HG03432 (cell line): Measurements from ENCODE around the gene CUX1.
"Not testable (repeated sequence)": the region's sequence is repeated elsewhere in the genome, so short reads cannot be mapped to it uniquely, and the experiment has no call there.

Experiments
- ATAC-seq: cut with Tn5 transposase; IDR thresholded peaks from one replicate; pipeline ENCODE4 v1.9.1; 2021; ENCODE audit warnings: mild to moderate bottlenecking, moderate library complexity; ENCODE audit not compliant: unreplicated experiment

CUX1 gene

GRCh38 chr7:101853684-101854083, 36.3 kb downstream of the CUX1 start:
- no peak for ATAC-seq

- no peak for ATAC-seq
These were observed 36.8 kb downstream of the CUX1 start for GRCh38 chr7:101854084-101854865.

GRCh38 chr7:101856473-101857357, 39.3 kb downstream of the CUX1 start:
- peak; percentile 94 for ATAC-seq

DNA sequence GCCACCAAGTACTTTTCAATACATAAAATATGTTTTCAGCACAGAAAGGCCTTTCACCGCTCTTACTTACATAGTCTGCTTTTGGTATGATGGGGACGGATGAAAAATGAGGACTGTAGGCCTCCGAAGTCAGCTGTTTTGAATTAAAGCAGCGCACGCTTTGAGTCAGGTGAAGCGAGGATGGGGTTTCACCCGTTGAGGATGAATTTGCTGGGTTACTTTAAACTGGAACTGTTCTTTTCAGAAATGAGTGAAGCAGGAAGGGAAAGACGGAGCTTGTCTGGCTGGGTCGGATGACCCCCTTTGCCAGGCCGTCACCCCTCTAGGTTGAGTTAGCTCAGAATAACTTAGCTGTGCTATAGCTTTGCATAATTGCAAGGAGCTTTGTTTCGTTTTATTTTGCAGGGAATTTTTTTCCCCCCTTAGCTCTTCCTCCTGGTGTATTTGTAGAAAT, 40.0 kb downstream of the CUX1 start:
- peak; percentile 22 for ATAC-seq

DNA sequence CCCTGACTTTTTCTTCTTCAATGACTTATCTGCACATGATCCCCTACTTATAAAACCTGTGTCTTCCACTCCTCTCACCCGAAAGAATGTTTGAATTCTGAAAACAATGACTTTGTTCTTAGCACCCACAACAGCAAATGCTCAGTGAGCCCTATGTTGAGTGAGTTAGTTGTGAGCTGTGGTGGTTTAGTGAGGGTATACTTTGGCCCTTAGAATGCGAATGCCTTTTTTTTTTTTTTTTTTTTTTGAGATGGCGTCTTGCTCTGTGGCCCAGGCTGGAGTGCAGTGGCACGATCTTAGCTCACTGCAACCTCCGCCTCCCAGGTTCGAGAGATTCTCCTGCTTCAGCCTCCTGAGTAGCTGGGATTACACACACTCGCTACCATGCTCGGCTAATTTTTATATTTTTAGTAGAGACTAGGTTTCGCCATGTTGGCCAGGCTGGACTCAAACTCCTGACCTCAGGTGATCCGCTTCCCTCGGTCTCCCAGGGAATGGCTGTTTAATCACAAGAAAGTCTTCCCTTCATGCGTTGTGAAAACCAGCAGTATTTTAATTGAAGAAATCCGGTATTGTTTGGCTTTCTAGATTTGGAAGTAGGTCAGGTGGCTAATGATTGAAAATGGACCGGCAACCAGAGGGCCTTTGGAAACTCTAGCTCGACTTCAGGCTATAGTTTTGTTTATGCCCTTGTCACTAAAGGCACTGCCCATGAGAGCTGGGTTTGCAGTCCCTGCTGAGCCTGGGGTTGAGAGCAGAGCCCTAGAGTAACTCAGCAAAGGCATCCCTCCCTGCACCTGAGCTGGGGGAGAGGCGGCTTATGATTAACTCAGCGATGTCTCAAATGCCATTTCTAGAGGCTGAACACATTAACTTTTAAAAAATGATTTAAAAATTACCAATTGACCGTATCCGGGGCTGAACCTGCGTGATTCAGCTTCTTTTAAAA, 41.3 kb downstream of the CUX1 start:
- no peak for ATAC-seq

- ATAC-seq = no peak
These were observed 42.1 kb downstream of the CUX1 start for GRCh38 chr7:101859411-101860106.

GRCh38 chr7:101860316-101861217, 43.1 kb downstream of the CUX1 start:
- ATAC-seq = no peak

DNA sequence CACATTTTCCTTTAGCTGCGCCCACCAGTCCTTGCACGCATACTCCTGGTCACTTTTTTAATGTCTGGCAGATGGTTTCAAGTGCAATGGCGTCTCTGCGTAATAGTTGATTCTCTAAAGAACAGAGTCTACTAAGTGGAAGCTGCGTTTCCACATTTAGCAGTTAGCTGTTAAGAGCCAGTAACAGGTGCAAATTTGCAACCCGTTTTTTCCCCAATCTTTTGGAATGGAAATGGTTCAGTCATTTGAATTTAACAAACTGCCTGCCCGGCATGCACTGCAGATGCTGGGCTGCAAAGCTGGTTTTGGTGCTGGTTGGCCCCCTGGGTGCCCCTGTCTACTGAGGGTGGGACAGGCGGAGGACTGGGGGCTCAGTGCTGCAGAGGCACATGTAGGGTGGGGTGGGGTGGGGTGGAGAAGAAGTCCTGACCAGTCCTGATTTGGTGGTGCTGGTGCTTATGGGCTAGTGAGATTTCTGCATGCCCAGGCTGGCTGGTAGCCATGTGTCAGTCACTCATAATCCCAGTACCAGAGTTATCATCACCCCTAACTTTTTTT, 43.9 kb downstream of the CUX1 start:
- no peak for ATAC-seq

DNA sequence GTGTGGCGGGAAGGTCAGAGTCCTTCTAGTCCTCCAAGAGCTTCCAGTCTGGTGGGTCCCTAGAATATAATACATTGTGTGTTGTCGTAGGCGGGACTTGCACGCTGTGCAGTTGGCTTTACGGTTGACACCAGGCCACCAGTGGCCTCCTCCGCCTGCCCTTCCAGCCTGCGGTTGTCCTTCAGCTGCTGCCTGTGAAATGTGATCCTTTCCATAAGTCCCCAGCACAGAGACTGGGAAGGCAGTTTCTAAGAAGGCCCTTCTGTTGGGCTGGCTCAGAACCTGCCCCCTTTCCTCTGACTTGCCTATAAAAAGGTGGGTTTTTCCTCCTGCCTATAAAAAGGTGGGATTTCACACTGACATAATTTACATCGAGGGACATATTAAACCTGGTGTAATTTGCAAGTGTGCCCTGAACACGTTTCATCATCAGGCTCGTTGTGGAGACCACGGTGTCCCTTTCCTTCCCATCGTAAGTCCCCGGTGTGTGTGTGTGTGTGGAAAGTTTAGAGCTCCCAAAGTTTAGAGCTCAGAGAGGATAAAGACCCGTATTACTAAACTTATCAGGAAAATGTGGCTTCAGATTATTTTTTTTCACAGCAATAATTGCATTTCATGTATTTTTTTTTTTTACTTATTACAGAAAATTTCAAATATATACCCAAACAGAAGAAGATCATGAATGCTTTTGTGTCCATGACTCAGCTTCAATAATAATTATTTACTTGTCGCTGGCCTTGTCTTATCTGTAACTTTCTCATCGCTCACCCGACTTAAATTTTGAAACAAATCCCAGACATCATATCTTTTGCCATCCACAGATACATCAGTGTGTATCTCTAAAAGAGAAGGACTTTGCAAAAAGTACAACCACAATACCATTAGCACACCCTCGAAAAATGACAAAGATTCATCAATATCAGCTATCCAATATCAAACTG, 45.1 kb downstream of the CUX1 start:
- ATAC-seq = no peak

- no peak for ATAC-seq
These were observed 46.2 kb downstream of the CUX1 start for GRCh38 chr7:101863598-101863997.

DNA sequence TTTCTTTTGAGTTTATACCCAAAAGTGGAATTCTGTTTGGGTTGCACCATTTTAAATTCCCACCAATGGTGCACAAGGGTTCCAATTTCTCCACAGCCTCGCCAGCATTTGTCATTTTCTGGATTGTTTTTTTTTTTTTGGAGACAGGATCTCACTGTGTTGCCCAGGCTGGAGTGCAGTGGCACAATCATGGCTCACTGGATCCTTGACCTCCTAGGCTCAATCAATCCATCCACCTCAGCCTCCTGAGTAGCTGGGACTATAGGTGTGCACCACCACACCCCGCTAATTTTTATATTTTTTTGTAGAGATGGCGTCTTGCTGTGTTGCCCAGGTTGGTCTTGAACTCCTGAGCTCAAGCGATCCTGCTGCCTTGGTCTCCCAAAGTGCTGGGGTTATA, 46.6 kb downstream of the CUX1 start:
- no peak for ATAC-seq

DNA sequence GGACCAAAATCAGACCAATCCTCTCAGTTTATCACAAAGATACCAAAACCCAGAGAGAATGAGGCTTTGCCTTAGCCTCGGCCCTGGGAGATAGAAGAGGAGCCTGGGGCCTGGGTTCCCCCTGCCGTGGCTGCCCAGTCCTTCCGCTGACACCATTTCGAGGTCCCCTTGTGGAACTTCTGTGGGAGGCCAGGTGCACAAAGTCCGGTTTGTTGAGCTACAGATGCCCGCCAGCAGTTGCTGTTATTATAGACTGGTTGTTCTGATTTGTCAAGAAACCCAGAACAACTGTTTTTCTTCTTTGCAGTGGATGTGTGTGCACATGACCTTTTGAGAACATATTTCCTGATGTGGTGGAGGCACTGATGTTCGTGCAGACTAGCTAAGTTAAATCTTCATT, 47.6 kb downstream of the CUX1 start:
- no peak for ATAC-seq

GRCh38 chr7:101865455-101865854, 48.0 kb downstream of the CUX1 start:
- ATAC-seq = no peak

DNA sequence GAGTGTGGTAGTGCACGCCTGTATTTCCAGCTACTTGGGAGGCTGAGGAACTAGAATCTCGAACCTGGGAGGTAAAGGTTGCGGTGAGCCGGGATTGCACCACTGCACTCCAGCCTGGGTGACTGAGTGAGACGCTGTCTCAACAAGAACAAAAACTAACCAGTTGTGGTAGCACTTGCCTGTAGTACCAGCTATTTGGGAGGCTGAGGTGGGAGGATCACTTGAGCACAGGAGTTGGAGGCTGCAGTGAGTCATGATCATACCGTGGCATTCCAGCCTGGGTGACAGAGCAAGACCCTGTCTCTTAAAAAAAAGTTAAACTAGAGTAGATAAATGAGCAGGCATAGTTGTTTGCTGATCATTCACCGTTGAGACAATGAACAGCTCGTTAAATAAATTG, 48.9 kb downstream of the CUX1 start:
- ATAC-seq = no peak

DNA sequence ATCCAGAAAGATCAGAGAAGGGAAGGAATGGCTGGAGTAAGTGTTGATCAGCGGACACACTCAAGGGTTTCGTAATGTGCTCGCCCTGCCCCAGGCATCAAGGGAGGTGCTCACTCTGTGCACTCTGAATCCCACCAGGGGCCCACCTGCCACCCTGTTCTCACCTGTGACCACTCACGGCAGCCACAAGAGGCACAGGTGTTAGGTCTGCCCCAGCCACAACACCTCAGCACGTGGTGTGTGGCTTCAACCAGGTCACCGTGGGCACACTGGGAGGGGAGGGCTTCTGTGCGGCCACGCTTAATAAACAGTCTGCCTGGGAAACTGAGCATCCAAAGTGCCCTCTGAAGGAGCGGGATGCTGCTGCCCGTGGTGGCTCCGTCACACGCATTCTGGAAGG, 49.8 kb downstream of the CUX1 start:
- no peak for ATAC-seq

DNA sequence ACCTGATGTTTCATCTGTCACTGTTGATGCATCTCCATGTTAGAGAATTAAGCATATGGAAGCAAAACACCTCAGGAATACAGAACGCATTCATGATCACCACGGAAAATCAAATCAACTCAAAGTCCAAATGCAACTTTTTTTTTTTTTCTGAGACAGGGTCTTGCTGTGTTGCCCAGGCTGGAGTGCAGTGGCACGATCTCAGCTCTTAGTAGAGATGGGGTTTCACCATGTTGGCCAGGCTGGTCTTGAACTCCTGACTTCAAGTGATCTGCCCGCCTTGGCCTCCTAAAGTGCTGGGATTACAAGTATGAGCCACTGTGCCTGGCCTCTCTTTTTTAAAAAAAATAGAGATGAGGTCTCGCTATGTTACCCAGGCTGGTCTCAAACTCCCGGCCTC, 50.3 kb downstream of the CUX1 start:
- not testable (repeated sequence) for ATAC-seq

- ATAC-seq = no peak
These were observed 50.9 kb downstream of the CUX1 start for GRCh38 chr7:101868191-101868950.
